Mesodermal cell (in vitro differentiated cells): Measurements from ENCODE around the gene OXGR1.

ENCODE experiments used
- H3K27ac ChIP-seq: 2 replicates; pipeline ENCODE4 v1.7.0; 2013; ENCODE audit warnings: mild to moderate bottlenecking, low read depth, low read length, moderate library complexity; ENCODE audit not compliant: severe bottlenecking
- H3K36me3 ChIP-seq: 2 replicates; pipeline ENCODE4 v1.7.1; 2013; ENCODE audit warnings: mild to moderate bottlenecking, low read length, moderate library complexity; ENCODE audit not compliant: control insufficient read depth, insufficient read depth
- H3K4me1 ChIP-seq: one replicate; pipeline ENCODE4 v1.7.1; 2013; ENCODE audit warnings: mild to moderate bottlenecking, low read length; ENCODE audit not compliant: insufficient read depth, control insufficient read depth, poor library complexity, severe bottlenecking
- H3K4me3 ChIP-seq: 2 replicates; pipeline ENCODE4 v1.7.0; 2013; ENCODE audit warnings: low read length, control low read depth, mild to moderate bottlenecking; ENCODE audit not compliant: insufficient read depth, poor library complexity, severe bottlenecking; ENCODE audit errors: extremely low read depth
- H3K9me3 ChIP-seq: 2 replicates; pipeline ENCODE4 v1.7.1; 2013; ENCODE audit warnings: mild to moderate bottlenecking, low read length, moderate library complexity; ENCODE audit not compliant: control insufficient read depth
- WGBS, 2 experiments: methylation state at CpG; one replicate each; pipeline ENCODE4 v1.1.5; 2013; ENCODE audit warnings: missing lambda C conversion rate in 2 of 2; ENCODE audit not compliant: insufficient coverage in 2 of 2; 5-methylcytosine and 5-hydroxymethylcytosine counted together

The OXGR1 gene

DNA sequence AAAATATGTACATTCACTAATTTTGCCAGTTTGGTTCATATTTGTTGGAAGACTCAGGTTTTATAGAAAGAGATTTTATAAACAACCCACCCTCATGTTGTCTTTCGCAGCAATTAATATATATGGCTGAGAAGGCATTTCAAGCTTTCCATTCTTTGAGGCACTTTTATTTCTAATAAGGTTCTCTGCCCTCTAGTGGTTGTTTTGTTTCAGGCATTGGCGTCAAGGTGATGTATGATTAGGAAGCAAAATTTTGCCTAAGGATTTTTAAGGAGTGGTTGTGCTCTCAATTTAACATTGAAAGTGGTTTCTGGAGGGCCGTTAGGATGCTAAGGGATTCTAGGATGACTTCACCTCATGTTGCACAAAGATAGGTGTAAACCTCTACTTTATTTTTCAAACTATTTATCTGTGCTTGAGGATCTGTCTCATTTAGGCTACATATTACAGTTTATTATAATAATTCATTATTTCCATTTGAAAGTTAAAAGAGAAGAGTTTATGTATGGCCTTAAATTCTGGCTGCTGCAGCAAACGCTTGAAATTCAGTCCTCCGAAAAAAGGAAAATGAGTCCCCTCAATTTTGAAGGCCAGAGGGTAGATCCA is 35.9 kb downstream of the OXGR1 start:
- H3K27ac ChIP-seq = no peak overlapping the region
- WGBS, 2 experiments = 66 to 84% methylated on average over 2 to 3 of the region's 5 CpGs
- H3K9me3 ChIP-seq = no peaks in the 10 kb centered on the region
- H3K4me1 ChIP-seq = no peaks in the 10 kb centered on the region
- no peaks in the 10 kb centered on the region for H3K36me3 ChIP-seq
- H3K4me3 ChIP-seq = no peak overlapping the region

DNA sequence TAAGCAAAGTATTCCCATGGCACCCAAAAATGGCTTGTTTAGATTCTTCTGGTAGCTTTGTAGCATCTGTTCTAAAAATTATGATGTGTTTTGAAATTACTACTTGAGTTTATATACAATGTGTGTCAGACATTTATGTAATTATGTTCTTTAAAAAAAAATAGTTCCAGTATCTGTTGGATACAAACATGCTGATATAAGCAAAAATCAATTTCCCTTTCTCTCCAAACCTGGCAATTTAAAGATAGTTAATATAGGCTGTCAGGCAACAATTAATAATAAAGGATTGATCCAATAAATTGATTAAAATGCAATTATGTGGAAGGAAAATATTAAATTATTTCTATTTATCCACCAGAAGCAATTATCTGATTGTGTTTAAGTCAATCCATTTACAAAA is 41.7 kb downstream of the OXGR1 start:
- Histone ChIP-seq H3K36me3 (no peaks in the 10 kb centered on the region), H3K4me1 (no peaks in the 10 kb centered on the region), H3K4me3 (no peak overlapping the region), H3K27ac (no peak overlapping the region), H3K9me3 (no peaks in the 10 kb centered on the region)

GRCh38 chr13:96948127-96948526 is 46.1 kb downstream of the OXGR1 start:
- no peaks in the 10 kb centered on the region for H3K4me1 ChIP-seq
- H3K4me3 ChIP-seq = no peak overlapping the region
- H3K9me3 ChIP-seq = no peaks in the 10 kb centered on the region
- H3K27ac ChIP-seq = no peak overlapping the region
- 95 to 96% methylated on average over 5 to 10 of the region's 11 CpGs for WGBS, 2 experiments
- no peaks in the 10 kb centered on the region for H3K36me3 ChIP-seq

- 92 to 94% methylated on average over 22 to 27 of the region's 27 CpGs for WGBS, 2 experiments
- no peaks in the 10 kb centered on the region for H3K36me3 ChIP-seq
- no peak overlapping the region for H3K27ac ChIP-seq
- no peak overlapping the region for H3K4me3 ChIP-seq
- H3K9me3 ChIP-seq = no peaks in the 10 kb centered on the region
- H3K4me1 ChIP-seq = no peaks in the 10 kb centered on the region
These were observed 46.8 kb downstream of the OXGR1 start for GRCh38 chr13:96947343-96947910.

GRCh38 chr13:96946709-96947311 is 47.5 kb downstream of the OXGR1 start:
- no peak overlapping the region for H3K27ac ChIP-seq
- WGBS, 2 experiments = 90 to 93% methylated on average over 9 to 10 of the region's 10 CpGs
- no peaks in the 10 kb centered on the region for H3K4me1 ChIP-seq
- no peak overlapping the region for H3K4me3 ChIP-seq
- no peaks in the 10 kb centered on the region for H3K36me3 ChIP-seq
- no peaks in the 10 kb centered on the region for H3K9me3 ChIP-seq

- H3K36me3 ChIP-seq = no peaks in the 10 kb centered on the region
- WGBS, 2 experiments = 88% methylated on average over 1 of the region's 1 CpG
- H3K9me3 ChIP-seq = no peaks in the 10 kb centered on the region
- no peaks in the 10 kb centered on the region for H3K4me1 ChIP-seq
- no peak overlapping the region for H3K27ac ChIP-seq
- no peak overlapping the region for H3K4me3 ChIP-seq
These were observed 53.3 kb downstream of the OXGR1 start for GRCh38 chr13:96940961-96941360.

- Histone ChIP-seq H3K27ac (no peak overlapping the region), H3K9me3 (no peaks in the 10 kb centered on the region), H3K4me3 (no peak overlapping the region), H3K36me3 (no peaks in the 10 kb centered on the region), H3K4me1 (no peaks in the 10 kb centered on the region)
- WGBS, 2 experiments = 70 to 86% methylated on average over 1 to 2 of the region's 3 CpGs
These were observed 58.4 kb downstream of the OXGR1 start for GRCh38 chr13:96935901-96936300.
